Right lobe of liver (tissue), 6 donors: Measurements from ENCODE around the gene ESPN. TPM values are rescaled to one million over a fixed set of nuclear protein-coding genes. Genes with fewer than 3 reads are reported as not detected.
"Not testable (repeated sequence)": the region's sequence is repeated elsewhere in the genome, so short reads cannot be mapped to it uniquely, and the experiment has no call there.

ENCODE experiments used
- ATAC-seq, 4 donors: fragments of 200-7000 bp; cut with Tn5 transposase; one replicate each; pipeline ENCODE4 v1.9.1; 2020; ENCODE audit warnings: mild to moderate bottlenecking in 4 of 4, moderate library complexity in 4 of 4
- DNase-seq, 3 donors: peaks; one replicate each; pipeline ENCODE4 v3.0.0-alpha.2; 2020
- H3K27ac ChIP-seq, 3 donors: fragments of 200-600 bp; one replicate each; pipeline ENCODE4 v1.8.0; 2022
- H3K27me3 ChIP-seq, 2 donors: fragments of 200-600 bp; one replicate each; pipeline ENCODE4 v1.8.0; 2022
- H3K36me3 ChIP-seq, 4 donors: fragments of 200-600 bp; sonication (generic) in 1 of 4; one replicate each; pipeline versions ENCODE4 v1.5.1 to v1.8.0; 2017 to 2022; ENCODE audit warnings: control low read depth in 1 of 4
- H3K4me1 ChIP-seq, 4 donors: fragments of 200-600 bp; sonication (generic) in 1 of 4; one replicate each; pipeline versions ENCODE4 v1.5.1 to v1.8.0; 2017 to 2022; ENCODE audit warnings: control low read depth in 1 of 4
- H3K4me3 ChIP-seq, 3 donors: fragments of 200-600 bp; one replicate each; pipeline ENCODE4 v1.8.0; 2022
- H3K9me3 ChIP-seq, 4 donors: fragments of 200-600 bp; sonication (generic) in 1 of 4; one replicate each; pipeline versions ENCODE4 v1.5.1 to v1.8.0; 2017 to 2022; ENCODE audit warnings: control low read depth in 1 of 4
- CTCF ChIP-seq, 4 donors: fragments of 200-600 bp in 3 of 4; fragments of 450-650 bp in 1 of 4; IDR thresholded peaks; one replicate each; pipeline versions ENCODE4 v1.5.1 to v1.8.0; 2016 to 2022; ENCODE audit warnings: antibody characterized with exemption in 4 of 4, mild to moderate bottlenecking in 2 of 4
- POLR2A ChIP-seq: fragments of 450-650 bp; IDR thresholded peaks from one replicate; pipeline ENCODE4 v1.6.1; 2017; ENCODE audit warnings: antibody characterized with exemption, mild to moderate bottlenecking
- WGBS: methylation state at CpG from one replicate; pipeline ENCODE4 v1.1.6; 2018; ENCODE audit warnings: low coverage, low lambda C conversion rate; ENCODE audit not compliant: insufficient coverage; ENCODE audit errors: missing lambda C conversion rate; 5-methylcytosine and 5-hydroxymethylcytosine counted together
- intact Hi-C, 2 donors: fragments of 100-400 bp; cut with DNase I; formaldehyde crosslinking; loops; one replicate each; pipeline versions ENCODE4 v1.11.2 to v1.14.1; 2022
- total RNA-seq, 6 experiments: library from RNA; depleted of rRNA in 2 of 6; stranded (reverse); fragments of >200 nt in 2 of 6; fragmentation: NEBNext Ultra II Directional in 3 of 6; extraction: Animal tissue kit (Norgen Biotek cat#: 25700) in 3 of 6; gene quantifications; one replicate each; pipeline versions ENCODE4 v1.1.0 to v1.2.4, GENCODE V29; 2016 to 2023
- donor health status: DM: no; HTN: yes; CAD: no.
- donor health status: DM: no; HTN: no; CAD: no.
- donor health status: DM: no; HTN: no; CAD: no.
- donor health status: DM: no; HTN: yes; CAD: no.
- donor health status: DM: no; HTN: yes; CAD: no.

The ESPN gene
- total RNA-seq, 6 experiments from 2014 or later = 81.6 to 149 (median 120) TPM

GRCh38 chr1:6447818-6448748, 23.5 kb downstream of the ESPN start:
- no peaks in the 10 kb centered on the region for H3K27me3 ChIP-seq
- intact Hi-C loops = no loop called here
- H3K4me3 ChIP-seq = peak overlapping the region; percentile 27 to 59 (median 58)
- no peaks in the 10 kb centered on the region for H3K9me3 ChIP-seq
- TF ChIP-seq POLR2A (peak; percentile 21), CTCF (IDR thresholded peaks at IDR 0.05) (peak in 3 of 4 donors; percentile 31 to 38 (median 32))
- ATAC-seq (peak; percentile 31 to 50 (median 41)), DNase-seq (peak; percentile 73 to 89 (median 80))
- no peaks in the 10 kb centered on the region for H3K36me3 ChIP-seq
- H3K27ac ChIP-seq = peak overlapping the region; percentile 26 to 80 (median 70)
- 0% methylated on average over 9 of the region's 68 CpGs for WGBS
- peaks cover 0 to 49% (median 14%) of the 10 kb centered on the region in 4 donors for H3K4me1 ChIP-seq

- H3K27me3 ChIP-seq = no peaks in the 10 kb centered on the region
- ATAC-seq (peak; percentile 36 to 60 (median 42)), DNase-seq (peak; percentile 81 to 94 (median 90))
- H3K36me3 ChIP-seq = no peaks in the 10 kb centered on the region
- intact Hi-C loops = no loop called here
- peak overlapping the region in 2 of 3 donors; percentile 36 to 80 for H3K27ac ChIP-seq
- WGBS = 17% methylated on average over 5 of the region's 66 CpGs
- H3K4me1 ChIP-seq = peaks cover 0 to 49% (median 14%) of the 10 kb centered on the region in 4 donors
- H3K4me3 ChIP-seq = peak overlapping the region; percentile 26 to 59 (median 58)
- TF ChIP-seq CTCF (IDR thresholded peaks at IDR 0.05) (no peak), POLR2A (peak; percentile 41)
- no peaks in the 10 kb centered on the region for H3K9me3 ChIP-seq
These were observed 24.4 kb downstream of the ESPN start for GRCh38 chr1:6448749-6449631.

GRCh38 chr1:6450005-6450450, 25.5 kb downstream of the ESPN start:
- peak in 1 of 3 donors; percentile 79 for DNase-seq

GRCh38 chr1:6450486-6450885, 25.9 kb downstream of the ESPN start:
- DNase-seq, intact Hi-C loops, H3K36me3 ChIP-seq, H3K9me3 ChIP-seq, H3K27me3 ChIP-seq, ATAC-seq: not testable (repeated sequence)
- peak overlapping the region in 2 of 3 donors; percentile 57 to 64 for H3K4me3 ChIP-seq
- H3K4me1 ChIP-seq = peaks cover 0 to 39% (median 8%) of the 10 kb centered on the region in 4 donors
- 8% methylated on average over 10 of the region's 10 CpGs for WGBS
- H3K27ac ChIP-seq = peak overlapping the region in 1 of 3 donors; percentile 81

More at GRCh38 chr1:6450005-6450450, 25.5 kb downstream of the ESPN start:
- Histone ChIP-seq H3K27me3 (no peaks in the 10 kb centered on the region), H3K9me3 (no peaks in the 10 kb centered on the region), H3K36me3 (no peaks in the 10 kb centered on the region), H3K4me1 (peaks cover 0 to 43% (median 10%) of the 10 kb centered on the region in 4 donors), H3K27ac (peak overlapping the region in 2 of 3 donors; percentile 36 to 81), H3K4me3 (peak overlapping the region in 2 of 3 donors; percentile 58 to 59)
- intact Hi-C loops = no loop called here
- TF ChIP-seq CTCF (IDR thresholded peaks at IDR 0.05) = no peak
- TF ChIP-seq POLR2A = no peak
- no peak for ATAC-seq
- WGBS = 0% methylated on average over 4 of the region's 7 CpGs
